HG03565 (cell line): ENCODE measurements around the gene WDR72.
"Not testable (repeated sequence)": the region's sequence is repeated elsewhere in the genome, so short reads cannot be mapped to it uniquely, and the experiment has no call there.

Experiments used
- ATAC-seq: cut with Tn5 transposase; IDR thresholded peaks from one replicate; pipeline ENCODE4 v1.9.1; 2021; ENCODE audit warnings: mild to moderate bottlenecking, moderate library complexity; ENCODE audit not compliant: unreplicated experiment

WDR72 gene

GRCh38 chr15:53759411-53759931 lies at the start of gene WDR72:
Gene WDR72, minus strand, starts transcription at chr15:53759663. Its CDS starts 26,514 bp downstream, at chr15:53733149.
- ATAC-seq = no peak

GRCh38 chr15:53808058-53808706 lies 48.7 kb upstream of the WDR72 start:
- ATAC-seq = no peak

GRCh38 chr15:53807501-53807900 lies 48.0 kb upstream of the WDR72 start:
- no peak for ATAC-seq

GRCh38 chr15:53802672-53803071 lies 43.2 kb upstream of the WDR72 start:
- no peak for ATAC-seq

- ATAC-seq = no peak
These were observed 32.1 kb upstream of the WDR72 start for GRCh38 chr15:53791581-53791980.

GRCh38 chr15:53789654-53790375 lies 30.4 kb upstream of the WDR72 start:
- no peak for ATAC-seq

- no peak for ATAC-seq
These were observed 26.9 kb upstream of the WDR72 start for GRCh38 chr15:53786401-53786800.

- ATAC-seq = not testable (repeated sequence)
These were observed 25.8 kb upstream of the WDR72 start for GRCh38 chr15:53785241-53785640.

- ATAC-seq = no peak
These were observed 3.5 kb upstream of the WDR72 start for GRCh38 chr15:53762916-53763315.

- ATAC-seq = no peak
These were observed 1.1 kb downstream of the WDR72 start for GRCh38 chr15:53758412-53758811.

- ATAC-seq = no peak
These were observed 1.6 kb downstream of the WDR72 start for GRCh38 chr15:53757906-53758305.

- ATAC-seq = no peak
These were observed 5.7 kb downstream of the WDR72 start for GRCh38 chr15:53753813-53754212.

GRCh38 chr15:53752406-53752805 lies 7.1 kb downstream of the WDR72 start:
- no peak for ATAC-seq

- no peak for ATAC-seq
These were observed 11.9 kb downstream of the WDR72 start for GRCh38 chr15:53747501-53748068.

- ATAC-seq = no peak
These were observed 13.4 kb downstream of the WDR72 start for GRCh38 chr15:53746101-53746500.

- no peak for ATAC-seq
These were observed 19.8 kb downstream of the WDR72 start for GRCh38 chr15:53739651-53740050.

GRCh38 chr15:53739187-53739586 lies 20.3 kb downstream of the WDR72 start:
- no peak for ATAC-seq

GRCh38 chr15:53721334-53722087 lies 38.0 kb downstream of the WDR72 start:
- no peak for ATAC-seq

- no peak for ATAC-seq
These were observed 42.3 kb downstream of the WDR72 start for GRCh38 chr15:53716909-53717876.

GRCh38 chr15:53713218-53713617 lies 46.2 kb downstream of the WDR72 start:
- ATAC-seq = no peak
